OCI-LY1 (cell line): Measurements from ENCODE around the gene IFITM10.
A peak's percentile ranks its signal among the peaks of the same experiment; 100 is the strongest.

ENCODE experiments used
- EZH2 ChIP-seq: fragments of 200-600 bp; sonication (generic), shearing (Covaris generic); IDR thresholded peaks from 2 replicates; pipeline ENCODE4 v1.8.0; 2017; ENCODE audit warnings: borderline replicate concordance, mixed run types, mild to moderate bottlenecking, antibody characterized with exemption, low read length, moderate library complexity, mixed read lengths
- TF ChIP-seq, protein P1 (sequence below): fragments of 200-600 bp; sonication (generic), shearing (Covaris generic); IDR thresholded peaks from 2 replicates; pipeline ENCODE4 v1.5.1; 2017; ENCODE audit warnings: mild to moderate bottlenecking, antibody characterized with exemption, low read length, moderate library complexity, mixed read lengths

DNA sequence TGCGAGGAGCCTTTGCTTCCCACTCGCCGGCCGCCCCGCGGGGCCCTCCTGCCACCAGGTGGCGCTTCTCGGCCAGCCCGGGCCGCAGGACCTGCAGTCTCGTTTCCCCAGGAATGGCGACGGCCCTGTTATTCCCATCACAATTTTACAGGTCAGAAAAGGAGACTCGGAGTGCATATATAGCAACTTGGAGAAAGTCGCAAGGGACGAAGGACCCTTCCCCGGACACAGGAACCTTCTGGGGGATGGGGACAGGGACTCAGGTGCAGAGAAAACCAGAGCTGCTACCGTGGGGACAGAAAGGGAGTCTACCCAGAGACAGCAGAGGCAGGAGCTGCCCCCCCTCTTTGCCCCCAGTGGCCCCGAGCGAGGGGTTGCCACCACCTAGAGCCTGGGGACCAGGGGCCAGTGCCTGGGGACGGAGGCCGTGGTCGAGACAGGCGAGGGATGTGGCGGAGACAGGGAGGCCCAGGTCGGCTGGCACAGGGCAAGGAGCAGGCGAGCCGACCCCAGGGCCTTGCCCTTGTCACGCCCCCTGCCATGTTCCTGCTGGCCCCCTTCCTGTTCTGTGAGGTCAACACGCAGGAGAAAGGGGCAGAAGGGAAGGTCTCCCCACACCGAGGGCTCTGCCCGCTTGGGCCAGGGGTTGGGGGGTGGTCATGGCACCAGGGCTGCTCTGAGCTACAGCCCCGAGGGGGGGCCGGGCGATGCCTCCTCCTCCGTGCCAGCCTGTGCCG is 56.9 kb downstream of the IFITM10 start:
- TF ChIP-seq, protein P1, sequence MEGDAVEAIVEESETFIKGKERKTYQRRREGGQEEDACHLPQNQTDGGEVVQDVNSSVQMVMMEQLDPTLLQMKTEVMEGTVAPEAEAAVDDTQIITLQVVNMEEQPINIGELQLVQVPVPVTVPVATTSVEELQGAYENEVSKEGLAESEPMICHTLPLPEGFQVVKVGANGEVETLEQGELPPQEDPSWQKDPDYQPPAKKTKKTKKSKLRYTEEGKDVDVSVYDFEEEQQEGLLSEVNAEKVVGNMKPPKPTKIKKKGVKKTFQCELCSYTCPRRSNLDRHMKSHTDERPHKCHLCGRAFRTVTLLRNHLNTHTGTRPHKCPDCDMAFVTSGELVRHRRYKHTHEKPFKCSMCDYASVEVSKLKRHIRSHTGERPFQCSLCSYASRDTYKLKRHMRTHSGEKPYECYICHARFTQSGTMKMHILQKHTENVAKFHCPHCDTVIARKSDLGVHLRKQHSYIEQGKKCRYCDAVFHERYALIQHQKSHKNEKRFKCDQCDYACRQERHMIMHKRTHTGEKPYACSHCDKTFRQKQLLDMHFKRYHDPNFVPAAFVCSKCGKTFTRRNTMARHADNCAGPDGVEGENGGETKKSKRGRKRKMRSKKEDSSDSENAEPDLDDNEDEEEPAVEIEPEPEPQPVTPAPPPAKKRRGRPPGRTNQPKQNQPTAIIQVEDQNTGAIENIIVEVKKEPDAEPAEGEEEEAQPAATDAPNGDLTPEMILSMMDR, result peak; percentile 94
- TF ChIP-seq EZH2, result no peak
